Measurements from ENCODE around the gene PBX3.
"Not testable (repeated sequence)": the region's sequence is repeated elsewhere in the genome, so short reads cannot be mapped to it uniquely, and the experiment has no call there.

PBX3 gene

GRCh38 chr9:125749287-125749935, 2.2 kb downstream of the PBX3 start:
- DNase-seq = no peak

DNA sequence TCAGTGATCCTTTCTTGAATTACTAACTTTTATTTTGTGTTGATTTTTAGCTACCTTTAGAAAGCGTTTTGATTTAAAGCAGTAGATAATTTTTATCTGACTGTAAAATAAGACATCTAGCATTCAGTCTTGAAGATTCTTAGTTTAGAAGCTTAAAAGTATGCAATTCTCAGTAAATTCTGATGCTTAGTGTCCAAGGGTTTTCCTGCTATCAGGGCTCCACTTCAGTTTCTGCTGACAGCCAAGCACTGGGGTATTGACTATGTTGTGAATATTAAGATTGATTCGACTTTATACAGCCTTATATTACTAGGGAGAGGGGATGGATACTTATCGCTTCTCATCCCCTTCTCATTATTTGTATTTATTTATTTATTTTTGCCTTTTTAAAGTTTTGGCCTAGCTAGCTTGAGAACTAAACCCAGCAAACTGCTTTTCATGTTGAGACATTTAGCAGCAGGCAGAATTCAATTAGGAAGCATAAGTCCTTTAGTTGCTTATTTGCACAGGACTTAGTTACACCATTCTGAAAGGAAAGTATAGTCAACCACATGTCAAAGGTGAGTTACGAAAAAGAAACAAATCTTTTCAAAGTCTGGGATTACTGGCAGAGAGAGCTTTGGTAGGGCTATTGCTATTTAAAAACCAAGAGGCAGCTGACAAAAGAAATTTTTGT, 2.9 kb downstream of the PBX3 start:
- DNase-seq = no peak

GRCh38 chr9:125750627-125751011, 3.4 kb downstream of the PBX3 start:
- no peak for DNase-seq

DNA sequence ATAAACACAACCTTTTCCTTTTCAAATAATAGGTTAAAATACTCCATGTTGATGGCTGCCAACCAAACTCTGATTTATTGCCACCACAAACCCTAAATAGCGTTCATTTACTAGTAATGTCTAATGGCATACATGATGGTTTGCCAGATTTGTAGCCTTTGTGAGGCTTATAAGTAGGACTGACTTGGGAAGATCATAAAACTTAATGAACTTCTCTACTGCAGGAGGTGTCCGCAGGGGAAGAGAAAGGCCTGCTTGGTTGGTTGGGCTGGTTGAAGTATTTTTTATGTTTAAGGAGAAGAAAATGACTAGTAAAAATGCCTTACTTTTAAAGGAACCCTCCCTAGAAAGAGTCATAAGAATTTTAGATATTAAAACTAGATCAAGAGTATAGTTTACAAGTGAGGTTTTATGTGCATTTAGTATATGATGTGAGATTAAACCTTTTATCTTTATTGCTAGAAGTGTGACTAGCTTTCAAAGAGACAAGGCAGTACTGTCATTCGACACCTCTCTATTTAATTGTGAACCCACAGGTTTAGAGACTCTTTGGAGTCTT, 5.0 kb downstream of the PBX3 start:
- DNase-seq = no peak

DNA sequence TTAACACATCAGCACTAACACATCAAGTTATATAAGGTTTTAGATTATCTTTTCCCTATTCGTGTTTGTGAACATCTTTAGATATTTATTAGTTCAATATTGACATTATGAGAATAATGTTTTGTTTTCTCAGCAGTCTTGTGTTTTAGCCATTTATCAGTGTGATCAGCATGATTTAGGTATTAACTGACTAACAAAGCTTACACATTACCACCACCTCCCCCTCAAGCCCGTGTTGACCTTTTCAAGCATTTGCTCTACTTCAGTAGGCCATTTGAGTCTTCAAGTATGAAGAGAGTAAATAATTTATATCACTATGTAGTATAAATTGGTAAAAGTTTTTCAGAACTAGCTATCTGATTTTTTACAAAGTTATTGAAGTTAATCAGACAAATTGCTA, 6.9 kb downstream of the PBX3 start:
- DNase-seq = no peak

DNA sequence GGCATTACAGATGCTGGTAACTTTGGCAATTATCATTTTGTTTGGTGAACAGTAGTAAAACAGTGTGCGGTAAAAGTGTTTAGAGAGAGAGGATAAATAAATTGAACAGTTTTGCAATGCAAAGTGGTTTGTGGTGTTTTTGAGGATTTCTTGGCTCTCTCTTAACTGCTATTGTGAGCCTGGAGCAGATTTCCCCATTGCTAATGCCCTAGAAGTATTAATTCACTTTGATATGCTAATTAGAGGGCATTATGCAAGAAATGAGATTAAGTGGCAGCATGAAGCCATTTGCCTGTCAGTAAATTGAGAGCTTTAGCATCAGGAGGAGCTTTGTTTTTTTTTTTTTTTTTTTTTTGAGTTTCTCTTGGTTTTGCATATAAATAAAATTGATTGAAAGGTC, 8.2 kb downstream of the PBX3 start:
- DNase-seq = no peak

GRCh38 chr9:125756518-125756917, 9.3 kb downstream of the PBX3 start:
- no peak for DNase-seq

DNA sequence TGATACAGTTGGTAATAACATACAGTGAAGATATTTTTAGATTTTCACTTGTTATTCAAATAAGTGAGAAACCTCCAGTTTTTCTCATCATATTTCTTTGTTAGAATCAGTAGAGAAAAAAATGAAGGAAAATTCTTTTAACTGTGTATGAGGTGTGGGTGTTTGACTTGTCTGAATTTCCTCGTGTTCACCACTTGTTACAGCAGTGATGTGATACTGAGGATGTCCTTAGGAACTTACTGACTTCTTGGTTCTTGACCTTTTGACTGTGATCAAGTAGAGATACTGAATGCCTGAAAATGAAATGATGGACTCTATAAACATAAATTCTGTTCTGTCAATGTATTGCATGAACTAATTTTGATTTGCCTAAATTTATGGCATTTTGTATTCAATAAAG, 10.7 kb downstream of the PBX3 start:
- no peak for DNase-seq

- no peak for DNase-seq
These were observed 12.0 kb downstream of the PBX3 start for GRCh38 chr9:125758986-125759763.

DNA sequence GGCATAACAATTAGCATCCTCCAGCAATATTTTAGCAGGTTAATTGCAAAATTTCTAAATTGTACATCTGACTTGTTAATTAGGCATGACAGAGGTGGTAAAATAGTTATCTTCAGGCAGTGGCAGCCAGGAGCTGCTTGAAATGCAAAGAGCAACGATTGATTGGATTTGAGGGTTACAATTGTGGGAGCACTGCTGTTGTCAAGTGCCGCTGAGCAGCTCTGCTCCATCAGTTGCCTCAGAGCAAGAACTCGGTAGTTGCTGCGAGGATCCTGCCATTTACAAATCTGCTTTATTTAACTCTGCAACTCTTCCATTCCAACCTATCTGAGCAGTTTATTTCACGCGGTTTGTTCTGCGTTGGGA, 12.6 kb downstream of the PBX3 start:
- no peak for DNase-seq

DNA sequence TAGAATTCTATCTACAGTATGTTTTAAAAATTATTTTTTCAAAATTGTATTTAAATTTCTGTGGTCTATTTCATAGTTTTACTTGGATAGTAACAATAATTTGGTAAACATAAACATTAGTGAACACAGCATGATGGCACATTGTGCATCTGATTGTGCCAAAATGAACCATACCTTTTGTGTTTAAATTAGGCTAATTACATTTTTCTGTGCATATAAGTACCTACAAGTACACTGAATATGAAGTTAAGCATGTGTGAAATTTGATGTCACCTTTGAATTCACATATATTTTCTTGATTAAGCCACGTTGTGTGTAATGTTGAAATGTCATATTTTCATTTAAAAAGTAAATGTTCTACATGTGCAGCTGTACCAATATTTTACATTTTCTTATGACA, 13.4 kb downstream of the PBX3 start:
- no peak for DNase-seq

DNA sequence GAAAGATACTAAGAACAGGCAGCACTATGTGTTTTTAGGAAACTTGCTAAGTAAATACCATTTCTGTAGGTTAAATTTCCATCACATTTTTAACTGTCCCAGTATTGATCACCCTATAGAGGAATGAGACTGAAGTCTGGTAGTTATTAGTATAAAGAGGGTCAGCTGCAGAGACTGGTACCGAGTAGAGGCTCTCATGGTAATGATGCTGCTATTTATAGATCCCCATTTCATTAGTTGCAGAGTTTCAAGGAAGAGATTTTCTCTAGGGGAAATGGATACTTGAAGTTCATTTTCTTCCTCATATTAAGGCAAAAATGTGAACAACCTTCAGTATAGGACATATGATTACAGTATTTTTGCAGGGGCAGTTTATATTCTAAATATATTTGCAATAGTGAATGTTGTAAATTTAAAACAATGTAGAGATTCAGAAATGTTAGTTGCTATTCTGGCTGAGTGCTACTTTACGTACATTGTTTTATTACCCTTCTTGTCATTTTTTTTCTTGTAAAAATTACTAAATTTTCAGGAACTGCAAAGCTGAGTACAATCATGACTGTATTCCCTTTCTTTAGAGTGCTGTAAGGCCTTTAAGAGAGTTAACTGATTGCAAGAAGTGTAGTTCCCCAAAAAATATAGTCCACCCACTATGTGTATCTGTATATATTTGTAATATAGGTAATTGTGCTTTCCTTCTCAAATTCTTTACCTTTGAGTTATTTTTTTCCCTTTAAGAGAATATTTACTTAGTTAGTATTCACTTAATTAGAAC, 14.7 kb downstream of the PBX3 start:
- DNase-seq = no peak

DNA sequence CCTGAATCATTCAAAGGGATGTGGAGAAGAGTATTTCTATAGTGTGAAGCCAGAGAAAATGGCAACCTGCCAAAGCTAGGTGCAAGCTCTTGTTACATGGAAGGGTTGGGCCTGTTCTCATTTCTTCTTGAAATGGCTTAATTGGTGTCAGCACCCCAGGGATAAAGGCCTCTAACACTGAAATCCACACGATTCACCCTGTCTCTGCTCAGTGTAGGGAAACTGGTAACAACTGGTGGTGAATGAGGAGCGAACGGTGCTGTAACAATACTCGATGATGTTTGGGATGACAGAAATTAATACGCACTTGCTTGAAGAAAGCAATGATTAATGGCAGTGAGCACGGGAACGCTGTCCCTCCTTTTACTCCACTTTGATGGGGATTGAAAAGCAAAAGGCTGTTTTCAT, 16.2 kb downstream of the PBX3 start:
- DNase-seq = no peak

GRCh38 chr9:125764198-125764597, 17.0 kb downstream of the PBX3 start:
- no peak for DNase-seq

- no peak for DNase-seq
These were observed 19.5 kb downstream of the PBX3 start for GRCh38 chr9:125766468-125767221.

- DNase-seq = no peak
These were observed 20.2 kb downstream of the PBX3 start for GRCh38 chr9:125767349-125767748.

GRCh38 chr9:125768803-125769202, 21.6 kb downstream of the PBX3 start:
- no peak for DNase-seq

GRCh38 chr9:125771037-125771436, 23.9 kb downstream of the PBX3 start:
- DNase-seq = no peak

DNA sequence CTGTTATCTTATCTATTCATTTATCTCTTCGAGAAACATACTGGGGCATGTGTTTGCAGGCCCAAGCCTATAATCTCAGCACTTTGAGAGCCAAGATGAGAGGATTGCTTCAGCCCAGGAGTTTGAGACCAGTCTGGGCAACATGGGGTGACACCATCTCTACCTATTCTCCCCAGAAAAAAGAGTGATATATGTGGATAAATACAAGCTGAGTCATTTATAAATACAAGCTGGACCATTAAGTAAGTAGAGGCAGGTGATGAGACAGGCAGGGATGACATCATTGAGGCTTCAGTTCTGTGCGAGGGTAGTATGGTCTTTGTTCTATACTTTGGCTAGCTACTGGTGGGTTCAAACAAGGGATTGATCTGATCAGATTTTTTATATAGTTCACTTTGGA, 25.6 kb downstream of the PBX3 start:
- no peak for DNase-seq

DNA sequence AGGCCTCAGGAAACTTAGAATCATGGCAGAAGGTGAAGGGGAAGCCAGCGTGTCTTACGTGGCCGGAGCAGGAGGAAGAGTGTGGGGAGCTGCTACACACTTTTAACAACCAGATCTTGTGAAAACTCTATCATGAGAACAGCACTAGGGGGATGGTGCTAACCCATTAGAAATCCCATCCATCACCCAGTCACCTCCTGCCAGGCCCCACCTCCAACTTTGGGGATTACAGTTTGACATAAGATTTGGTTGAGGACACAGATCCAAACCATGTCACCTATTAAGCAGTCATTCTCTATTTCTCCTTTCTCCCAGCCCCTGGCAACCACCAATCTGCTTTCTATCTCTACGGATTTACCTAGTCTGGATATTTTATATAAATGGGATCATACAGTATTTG, 26.9 kb downstream of the PBX3 start:
- DNase-seq = no peak

GRCh38 chr9:125776789-125777188, 29.6 kb downstream of the PBX3 start:
- DNase-seq = not testable (repeated sequence)

DNA sequence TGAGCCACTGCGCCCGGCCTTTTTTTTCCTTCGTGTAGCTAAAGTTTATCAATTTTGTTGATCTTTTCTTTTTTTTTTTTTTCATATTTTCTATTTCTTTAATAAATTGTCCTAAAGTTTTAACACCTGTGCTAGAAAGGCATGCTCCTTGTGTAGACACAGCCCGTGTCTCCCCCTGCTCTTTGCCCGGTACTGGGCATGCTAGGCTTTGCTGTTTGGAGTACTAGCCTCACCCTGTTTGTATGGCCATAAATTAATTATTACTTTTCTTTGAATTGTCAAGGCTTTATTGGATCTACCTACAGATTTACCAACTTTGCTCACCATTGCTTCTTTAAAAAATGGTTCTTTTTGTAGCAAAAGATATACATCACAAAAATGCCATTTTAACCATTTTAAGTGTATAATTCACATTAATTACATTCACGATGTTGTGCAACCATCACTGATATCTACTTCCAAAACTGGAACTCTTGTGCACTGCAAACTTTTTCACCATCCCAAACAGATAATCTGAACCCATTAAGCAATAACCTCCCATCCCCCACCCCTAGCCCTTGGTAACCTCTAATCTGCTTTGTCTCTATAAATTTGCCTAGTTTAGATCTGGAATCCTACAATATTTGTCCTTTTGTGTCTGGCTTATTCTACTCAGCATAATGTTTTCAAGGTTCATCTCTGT, 31.5 kb downstream of the PBX3 start:
- DNase-seq = not testable (repeated sequence)

All from CD4-positive, alpha-beta T cell treated with Interleukin-12 subunit alpha and Interleukin-12 subunit beta, for 1 hour (primary cell).